GM06990 (cell line): ENCODE measurements around the gene CASZ1.

Experiments used
- DNase-seq: peaks from one replicate; pipeline ENCODE4 v3.0.0-alpha.2; 2011; ENCODE audit not compliant: insufficient read length; ENCODE audit errors: extremely low read depth
- H3K27me3 ChIP-seq: replicated peaks from 2 replicates; pipeline ENCODE4 v1.6.0; 2011; ENCODE audit warnings: low read length; ENCODE audit not compliant: control insufficient read depth, insufficient read depth
- H3K36me3 ChIP-seq: 2 replicates; pipeline ENCODE4 v1.5.1; 2011; ENCODE audit warnings: low read length; ENCODE audit not compliant: control insufficient read depth, insufficient read depth
- H3K4me3 ChIP-seq: replicated peaks from 2 replicates; pipeline ENCODE4 v1.5.1; 2011; ENCODE audit warnings: low read depth, mild to moderate bottlenecking, control low read depth, low read length
- TF ChIP-seq, protein P1 (sequence below): IDR thresholded peaks from 2 replicates; pipeline ENCODE4 v1.5.1; 2011; ENCODE audit warnings: low read length, control low read depth, mild to moderate bottlenecking, inconsistent platforms; ENCODE audit not compliant: insufficient read depth, poor library complexity, severe bottlenecking

CASZ1 gene

DNA sequence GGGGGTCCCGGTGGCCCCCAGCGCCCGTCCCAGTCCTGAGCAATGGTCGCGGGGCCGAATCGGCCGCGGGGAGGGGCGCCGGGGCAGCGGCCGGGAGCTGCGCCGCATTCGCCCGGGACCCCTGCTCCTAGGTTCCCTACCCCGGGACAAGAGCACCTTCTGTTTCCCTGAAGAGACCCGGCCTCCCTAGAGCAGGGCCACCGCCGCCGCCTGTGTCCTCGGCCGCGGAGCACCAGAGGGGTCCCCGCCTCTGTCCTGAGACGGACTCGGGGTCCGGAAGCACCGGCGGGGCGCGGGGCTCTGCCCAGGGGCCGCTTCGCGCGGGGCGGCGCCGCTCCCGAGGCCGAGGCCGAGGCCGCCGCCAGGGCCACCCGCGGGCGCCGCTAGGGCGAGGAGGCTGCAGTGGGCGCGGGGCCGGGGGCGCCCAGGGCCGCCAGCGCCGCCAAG is 157.9 kb downstream of the CASZ1 start:
- Histone ChIP-seq H3K27me3 (no peaks in the 10 kb centered on the region), H3K4me3 (no peak overlapping the region), H3K36me3 (peaks cover 2% of the 10 kb centered on the region)
- TF ChIP-seq, protein P1, sequence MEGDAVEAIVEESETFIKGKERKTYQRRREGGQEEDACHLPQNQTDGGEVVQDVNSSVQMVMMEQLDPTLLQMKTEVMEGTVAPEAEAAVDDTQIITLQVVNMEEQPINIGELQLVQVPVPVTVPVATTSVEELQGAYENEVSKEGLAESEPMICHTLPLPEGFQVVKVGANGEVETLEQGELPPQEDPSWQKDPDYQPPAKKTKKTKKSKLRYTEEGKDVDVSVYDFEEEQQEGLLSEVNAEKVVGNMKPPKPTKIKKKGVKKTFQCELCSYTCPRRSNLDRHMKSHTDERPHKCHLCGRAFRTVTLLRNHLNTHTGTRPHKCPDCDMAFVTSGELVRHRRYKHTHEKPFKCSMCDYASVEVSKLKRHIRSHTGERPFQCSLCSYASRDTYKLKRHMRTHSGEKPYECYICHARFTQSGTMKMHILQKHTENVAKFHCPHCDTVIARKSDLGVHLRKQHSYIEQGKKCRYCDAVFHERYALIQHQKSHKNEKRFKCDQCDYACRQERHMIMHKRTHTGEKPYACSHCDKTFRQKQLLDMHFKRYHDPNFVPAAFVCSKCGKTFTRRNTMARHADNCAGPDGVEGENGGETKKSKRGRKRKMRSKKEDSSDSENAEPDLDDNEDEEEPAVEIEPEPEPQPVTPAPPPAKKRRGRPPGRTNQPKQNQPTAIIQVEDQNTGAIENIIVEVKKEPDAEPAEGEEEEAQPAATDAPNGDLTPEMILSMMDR: no peak
- DNase-seq: no peak

DNA sequence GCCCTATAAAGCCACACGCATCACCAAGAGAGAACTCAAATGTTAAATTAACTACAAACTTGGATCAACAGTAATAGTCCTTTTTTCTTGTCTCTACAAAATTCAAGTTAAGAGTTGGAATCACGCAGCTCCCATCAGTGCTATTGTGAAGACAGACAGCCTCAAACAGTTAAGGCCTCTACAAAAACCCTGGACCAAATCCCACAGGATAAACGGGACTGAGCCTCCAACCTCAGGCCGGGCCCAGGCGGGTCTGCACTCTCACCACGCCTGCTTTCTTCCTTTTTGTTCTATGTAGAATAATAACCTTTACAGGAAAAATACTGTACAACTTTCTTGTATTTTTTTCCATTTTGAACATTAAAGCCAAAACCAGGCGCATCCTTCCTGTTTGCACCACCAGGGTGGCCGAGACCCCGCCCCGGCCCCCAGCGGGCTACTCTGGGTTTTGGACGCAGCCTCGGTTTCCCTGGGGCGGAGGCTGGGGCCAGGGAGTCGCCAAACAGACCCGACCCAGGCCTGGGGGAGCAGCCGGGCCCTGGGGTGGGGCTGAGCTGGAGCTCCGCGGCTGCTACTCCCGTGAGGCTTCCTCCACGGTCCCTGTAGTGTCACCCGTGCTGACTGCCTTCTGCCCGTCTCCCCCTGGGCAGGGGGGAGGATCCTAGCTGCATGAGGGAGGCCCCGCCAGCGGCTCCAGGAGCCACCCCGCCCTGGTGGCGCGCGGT is 158.4 kb downstream of the CASZ1 start:
- TF ChIP-seq, protein P1: no peak

DNA sequence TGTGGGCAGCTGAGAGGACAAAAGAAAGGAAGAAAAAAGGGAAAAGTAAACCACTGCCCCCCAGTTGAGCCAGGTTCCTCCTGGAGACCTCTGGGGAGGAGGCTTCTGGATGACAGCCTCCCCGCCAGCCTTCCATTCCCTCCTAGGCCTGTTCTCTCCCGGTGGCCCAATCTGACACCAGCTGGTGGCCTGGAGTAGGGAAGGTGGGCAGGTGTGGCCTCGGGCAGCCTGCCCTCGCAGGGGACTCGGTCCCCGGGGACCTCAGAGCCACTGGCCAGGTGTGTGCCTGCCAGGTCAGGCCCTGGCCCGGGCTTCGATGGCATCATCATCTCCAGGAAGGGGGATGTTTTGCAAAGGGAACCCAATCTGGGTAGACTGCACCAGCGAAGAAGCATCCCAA is 159.0 kb downstream of the CASZ1 start:
- Histone ChIP-seq H3K4me3 (no peak overlapping the region), H3K27me3 (no peaks in the 10 kb centered on the region), H3K36me3 (no peaks in the 10 kb centered on the region; the same call in 1 of the 2 replicates)
- DNase-seq: no peak
- TF ChIP-seq, protein P1: no peak

More for the DNA sequence above, 158.4 kb downstream of the CASZ1 start:
- no peak for DNase-seq
- H3K4me3 ChIP-seq: no peak overlapping the region
- no peaks in the 10 kb centered on the region for H3K27me3 ChIP-seq
- H3K36me3 ChIP-seq: no peaks in the 10 kb centered on the region; the same call in 1 of the 2 replicates

DNA sequence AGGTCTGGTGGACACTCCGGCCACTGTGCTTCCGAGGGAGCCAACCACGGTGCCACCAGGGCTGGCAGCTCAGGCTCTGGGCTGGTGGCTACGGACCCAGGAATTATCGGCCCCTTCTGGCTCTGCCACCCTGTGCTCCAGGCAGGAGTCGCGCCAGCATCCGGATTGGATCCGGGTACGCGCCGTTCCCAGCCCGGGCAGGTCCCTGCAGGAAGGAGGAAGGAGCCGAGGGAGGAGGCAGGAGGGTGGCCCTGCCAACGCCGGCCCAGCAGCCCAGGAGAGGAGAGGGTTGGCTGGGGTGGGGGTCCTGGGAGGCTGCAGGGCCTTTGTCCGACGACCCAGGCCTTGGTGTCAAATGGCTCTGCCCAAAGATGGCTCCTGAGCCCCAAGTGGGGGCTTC is 160.5 kb downstream of the CASZ1 start:
- Histone ChIP-seq H3K4me3 (no peak overlapping the region), H3K27me3 (no peaks in the 10 kb centered on the region), H3K36me3 (no peaks in the 10 kb centered on the region; the same call in 1 of the 2 replicates)
- TF ChIP-seq, protein P1: no peak
- DNase-seq: no peak

DNA sequence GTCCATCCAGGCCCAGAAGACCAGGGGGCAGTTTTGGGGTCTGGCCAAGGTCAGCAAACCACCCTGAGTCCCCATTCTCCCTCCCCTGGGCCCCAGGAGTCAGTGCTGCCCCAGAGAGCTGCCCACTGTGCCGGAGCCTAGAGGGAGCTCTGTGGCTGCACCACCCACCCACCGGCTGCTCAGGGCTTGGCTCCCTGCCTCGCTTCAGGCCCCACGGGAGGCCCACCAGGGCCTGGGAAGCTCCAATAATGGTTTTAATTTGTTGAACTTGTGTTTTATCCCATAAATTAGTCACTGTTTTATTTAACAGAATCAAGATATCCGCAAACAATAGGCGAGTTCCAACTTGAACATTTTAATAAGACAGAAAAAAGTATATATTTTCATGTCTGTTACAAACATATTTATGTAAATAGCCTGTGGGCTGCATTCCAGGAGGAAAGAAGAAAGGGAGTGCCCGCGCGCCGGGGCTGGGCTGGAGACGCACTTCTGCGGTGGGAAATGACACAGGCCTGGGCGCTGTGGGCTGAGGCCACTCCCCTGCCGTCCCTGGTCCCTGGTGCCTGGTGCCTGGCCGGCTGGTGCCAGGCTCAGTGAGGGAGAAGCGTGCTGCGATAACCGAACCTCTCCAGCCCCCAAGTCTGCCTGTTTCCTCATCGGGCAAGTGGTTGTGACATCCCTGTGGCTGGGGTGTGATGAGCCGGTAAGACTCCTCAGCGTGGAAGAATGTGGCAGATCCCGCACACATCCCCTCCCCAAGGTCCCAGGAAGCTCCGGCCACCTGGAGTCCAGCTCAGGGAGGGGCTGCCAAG is 161.2 kb downstream of the CASZ1 start:
- Histone ChIP-seq H3K36me3 (no peaks in the 10 kb centered on the region; the same call in 1 of the 2 replicates), H3K27me3 (no peaks in the 10 kb centered on the region), H3K4me3 (no peak overlapping the region)
- DNase-seq: no peak
- TF ChIP-seq, protein P1: no peak
